Natural killer cell (primary cell): ENCODE measurements around the gene CCDC152. TPM values are rescaled to one million over a fixed set of nuclear protein-coding genes. Genes with fewer than 3 reads are reported as not detected.

ENCODE experiments used
- ATAC-seq, 3 donors: fragments of 150-1000 bp in 2 of 3; fragments of 200-7000 bp in 1 of 3; cut with Tn5 transposase; 1 replicate in 1 of 3; 2 replicates in 2 of 3; pipeline ENCODE4 v1.10.0; 2021; ENCODE audit warnings: mild to moderate bottlenecking in 2 of 3, moderate library complexity in 2 of 3
- DNase-seq, 2 donors: peaks; one replicate each; pipeline versions ENCODE4 v3.0.0 to v3.0.0-alpha.2; 2013 to 2021; ENCODE audit warnings: mixed read lengths in 1 of 2
- H3K27ac ChIP-seq: one replicate; pipeline ENCODE4 v1.5.1; 2013; ENCODE audit warnings: mild to moderate bottlenecking, low read length
- H3K27me3 ChIP-seq: one replicate; pipeline ENCODE4 v1.6.1; 2013; ENCODE audit warnings: low read length; ENCODE audit not compliant: control insufficient read depth, insufficient read depth
- H3K36me3 ChIP-seq: one replicate; pipeline ENCODE4 v1.6.1; 2013; ENCODE audit warnings: low read length; ENCODE audit not compliant: control insufficient read depth, insufficient read depth
- H3K4me1 ChIP-seq: one replicate; pipeline ENCODE4 v1.6.1; 2013; ENCODE audit warnings: low read length; ENCODE audit not compliant: control insufficient read depth, insufficient read depth
- H3K4me3 ChIP-seq: one replicate; pipeline ENCODE4 v1.5.1; 2013; ENCODE audit warnings: low read length
- H3K9me3 ChIP-seq: one replicate; pipeline ENCODE4 v1.6.1; 2013; ENCODE audit warnings: low read length; ENCODE audit not compliant: control insufficient read depth, insufficient read depth
- H3K27ac Mint-ChIP-seq, 2 donors: one replicate each; pipeline ENCODE4 v1.8.0; 2022; ENCODE audit warnings: mild to moderate bottlenecking in 2 of 2, mixed read lengths in 2 of 2, moderate library complexity in 1 of 2
- H3K27me3 Mint-ChIP-seq, 2 donors: one replicate each; pipeline ENCODE4 v1.8.0; 2022; ENCODE audit warnings: low read depth in 2 of 2, mixed read lengths in 2 of 2
- H3K36me3 Mint-ChIP-seq: one replicate; pipeline ENCODE4 v1.8.0; 2022; ENCODE audit warnings: mixed read lengths
- H3K4me1 Mint-ChIP-seq, 2 donors: one replicate each; pipeline ENCODE4 v1.8.0; 2022; ENCODE audit warnings: mixed read lengths in 2 of 2
- H3K4me3 Mint-ChIP-seq: one replicate; pipeline ENCODE4 v1.8.0; 2022; ENCODE audit warnings: mild to moderate bottlenecking, moderate library complexity, mixed read lengths
- H3K9me3 Mint-ChIP-seq, 2 donors: one replicate each; pipeline ENCODE4 v1.8.0; 2022; ENCODE audit warnings: mixed read lengths in 2 of 2
- WGBS: methylation state at CpG from one replicate; pipeline ENCODE4 v1.1.7; 2013; ENCODE audit warnings: missing lambda C conversion rate; ENCODE audit not compliant: insufficient coverage; 5-methylcytosine and 5-hydroxymethylcytosine counted together
- intact Hi-C: fragments of 100-400 bp; cut with micrococcal nuclease; formaldehyde crosslinking; loops from one replicate; pipeline ENCODE4 v1.14.2; 2022
- total RNA-seq, 4 donors: library from RNA; stranded (reverse); fragments of 120-200 nt in 1 of 4; gene quantifications; one replicate each; pipeline versions ENCODE4 v1.2.3 to v1.2.4, GENCODE V29; 2013 to 2022
- TF ChIP-seq, protein P1 (sequence below): fragments of 200-600 bp; IDR thresholded peaks from one replicate; pipeline ENCODE4 v1.8.0; 2022; ENCODE audit warnings: antibody characterized with exemption

CCDC152 gene
- total RNA-seq, 3 donors from 2014 or later (not counting 1 experiment from before 2014, with no cell fraction given) = 4.0 to 4.9 (median 4.0) TPM

DNA sequence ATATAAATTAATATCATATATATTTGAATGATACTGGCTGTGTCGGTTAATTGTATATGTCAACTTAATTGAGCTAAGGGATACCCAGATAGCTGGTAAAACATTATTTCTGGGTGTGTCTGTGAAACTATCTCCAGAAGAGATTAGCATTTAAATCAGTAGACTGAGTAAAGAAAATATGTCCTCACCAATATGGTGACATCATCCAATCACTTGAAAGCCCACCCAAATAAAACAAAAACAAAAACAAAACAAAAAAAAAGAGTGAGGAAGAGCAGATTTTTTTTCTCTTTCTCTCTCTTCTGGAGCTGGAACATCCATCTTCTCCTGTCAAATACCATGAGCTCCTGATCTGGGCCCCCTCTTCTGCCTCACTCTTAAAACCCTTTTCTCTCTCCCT lies 15.7 kb upstream of the CCDC152 start:
- Mint-ChIP-seq H3K36me3 (no peaks in the 10 kb centered on the region), H3K9me3 (no peaks in the 10 kb centered on the region), H3K27ac (no peak overlapping the region), H3K4me3 (no peak overlapping the region), H3K4me1 (no peaks in the 10 kb centered on the region), H3K27me3 (peaks cover 0 to 2% of the 10 kb centered on the region in 2 donors)
- Histone ChIP-seq H3K27me3 (no peaks in the 10 kb centered on the region), H3K4me1 (no peaks in the 10 kb centered on the region), H3K9me3 (no peaks in the 10 kb centered on the region), H3K27ac (no peak overlapping the region), H3K36me3 (no peaks in the 10 kb centered on the region), H3K4me3 (no peak overlapping the region)
- no CpG with 5 or more reads among the region's 1 CpG for WGBS
- no peak for DNase-seq
- TF ChIP-seq, protein P1, sequence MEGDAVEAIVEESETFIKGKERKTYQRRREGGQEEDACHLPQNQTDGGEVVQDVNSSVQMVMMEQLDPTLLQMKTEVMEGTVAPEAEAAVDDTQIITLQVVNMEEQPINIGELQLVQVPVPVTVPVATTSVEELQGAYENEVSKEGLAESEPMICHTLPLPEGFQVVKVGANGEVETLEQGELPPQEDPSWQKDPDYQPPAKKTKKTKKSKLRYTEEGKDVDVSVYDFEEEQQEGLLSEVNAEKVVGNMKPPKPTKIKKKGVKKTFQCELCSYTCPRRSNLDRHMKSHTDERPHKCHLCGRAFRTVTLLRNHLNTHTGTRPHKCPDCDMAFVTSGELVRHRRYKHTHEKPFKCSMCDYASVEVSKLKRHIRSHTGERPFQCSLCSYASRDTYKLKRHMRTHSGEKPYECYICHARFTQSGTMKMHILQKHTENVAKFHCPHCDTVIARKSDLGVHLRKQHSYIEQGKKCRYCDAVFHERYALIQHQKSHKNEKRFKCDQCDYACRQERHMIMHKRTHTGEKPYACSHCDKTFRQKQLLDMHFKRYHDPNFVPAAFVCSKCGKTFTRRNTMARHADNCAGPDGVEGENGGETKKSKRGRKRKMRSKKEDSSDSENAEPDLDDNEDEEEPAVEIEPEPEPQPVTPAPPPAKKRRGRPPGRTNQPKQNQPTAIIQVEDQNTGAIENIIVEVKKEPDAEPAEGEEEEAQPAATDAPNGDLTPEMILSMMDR = no peak
- no peak for ATAC-seq
- intact Hi-C loops = no loop called here

DNA sequence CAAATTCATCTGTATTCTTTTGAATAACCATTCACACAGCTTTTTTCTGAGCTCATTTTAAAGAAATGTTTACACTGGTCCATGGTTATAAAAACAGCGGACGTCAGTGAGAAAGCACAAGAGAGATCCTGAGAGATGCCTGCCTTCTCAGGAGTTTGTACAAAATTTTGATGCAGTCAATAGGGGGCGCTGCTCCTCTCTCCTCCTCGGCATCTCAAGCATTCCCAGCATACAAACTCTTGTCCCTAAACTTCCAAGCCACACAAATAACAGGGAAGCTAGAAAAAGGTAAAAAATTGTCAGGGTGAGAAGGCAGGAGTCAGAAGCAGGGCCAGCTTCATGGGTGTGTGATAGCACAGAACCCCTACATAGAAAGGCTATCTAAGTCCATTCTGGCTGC lies 11.2 kb upstream of the CCDC152 start:
- ATAC-seq = no peak
- TF ChIP-seq, protein P1 = no peak
- Mint-ChIP-seq H3K9me3 (no peaks in the 10 kb centered on the region), H3K4me1 (peaks cover 12% of the 10 kb centered on the region in 2 donors), H3K4me3 (no peak overlapping the region), H3K36me3 (no peaks in the 10 kb centered on the region), H3K27ac (no peak overlapping the region), H3K27me3 (peaks cover 0 to 2% of the 10 kb centered on the region in 2 donors)
- H3K4me3 ChIP-seq = no peak overlapping the region
- no peaks in the 10 kb centered on the region for H3K9me3 ChIP-seq
- no peaks in the 10 kb centered on the region for H3K36me3 ChIP-seq
- 29% methylated on average over 3 of the region's 4 CpGs for WGBS
- DNase-seq = peak in 1 of 2 donors; percentile 6
- no peak overlapping the region for H3K27ac ChIP-seq
- intact Hi-C loops = no loop called here
- no peaks in the 10 kb centered on the region for H3K27me3 ChIP-seq
- no peaks in the 10 kb centered on the region for H3K4me1 ChIP-seq

DNA sequence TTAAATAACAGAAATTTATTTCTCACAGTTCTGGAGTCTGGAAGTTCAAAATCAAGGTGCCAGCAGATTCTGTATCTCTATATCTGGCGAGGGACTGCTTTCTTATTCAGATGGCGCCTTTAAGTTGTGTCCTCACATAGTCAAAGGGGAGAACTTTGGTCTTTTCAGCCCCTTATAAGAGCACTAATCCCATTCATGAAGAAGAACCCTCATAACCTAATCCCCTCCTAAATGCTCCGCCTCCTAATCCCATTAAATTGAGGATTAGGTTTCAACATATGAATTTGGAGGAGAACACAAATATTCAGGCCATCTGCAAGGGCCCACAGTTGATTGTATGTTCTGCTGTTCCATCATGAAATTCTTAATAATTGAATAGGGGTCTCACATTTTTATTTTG lies 10.8 kb upstream of the CCDC152 start:
- TF ChIP-seq, protein P1 = no peak
- peaks cover 0 to 2% of the 10 kb centered on the region in 2 donors for H3K27me3 Mint-ChIP-seq
- H3K36me3 ChIP-seq = no peaks in the 10 kb centered on the region
- no peak overlapping the region for H3K4me3 Mint-ChIP-seq
- no peaks in the 10 kb centered on the region for H3K9me3 Mint-ChIP-seq
- DNase-seq (no peak), ATAC-seq (no peak)
- no peak overlapping the region for H3K4me3 ChIP-seq
- intact Hi-C loops = no loop called here
- no peaks in the 10 kb centered on the region for H3K27me3 ChIP-seq
- 98% methylated on average over 3 of the region's 3 CpGs for WGBS
- no peaks in the 10 kb centered on the region for H3K4me1 ChIP-seq
- no peak overlapping the region for H3K27ac ChIP-seq
- H3K27ac Mint-ChIP-seq = no peak overlapping the region
- H3K36me3 Mint-ChIP-seq = no peaks in the 10 kb centered on the region
- no peaks in the 10 kb centered on the region for H3K9me3 ChIP-seq
- peaks cover 12% of the 10 kb centered on the region in 2 donors for H3K4me1 Mint-ChIP-seq

DNA sequence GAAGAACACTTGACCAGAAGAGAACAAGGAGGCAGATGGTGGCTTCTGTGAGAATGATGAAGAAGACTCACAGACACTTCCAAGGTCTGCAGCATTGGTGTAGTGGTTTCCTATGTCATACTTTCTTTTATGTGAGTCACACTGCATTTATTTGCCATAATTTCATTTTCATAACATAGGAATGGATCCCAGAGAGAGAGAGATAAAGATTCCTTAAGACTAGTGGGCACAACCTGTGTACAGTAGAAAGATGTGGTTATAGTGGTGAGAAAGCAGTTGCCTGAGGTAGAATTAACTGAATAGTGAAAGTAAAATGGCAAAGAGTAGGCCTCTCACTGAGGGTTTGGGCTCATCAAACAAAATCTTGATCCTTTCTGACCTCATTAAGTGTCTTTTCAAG lies 7.6 kb upstream of the CCDC152 start:
- peaks cover 12% of the 10 kb centered on the region in 2 donors for H3K4me1 Mint-ChIP-seq
- H3K27me3 ChIP-seq = no peaks in the 10 kb centered on the region
- H3K4me1 ChIP-seq = no peaks in the 10 kb centered on the region
- no peak overlapping the region for H3K4me3 Mint-ChIP-seq
- no peaks in the 10 kb centered on the region for H3K36me3 Mint-ChIP-seq
- peak overlapping the region in 1 of 2 donors; percentile 3 for H3K27ac Mint-ChIP-seq
- no peaks in the 10 kb centered on the region for H3K9me3 Mint-ChIP-seq
- H3K9me3 ChIP-seq = no peaks in the 10 kb centered on the region
- H3K4me3 ChIP-seq = no peak overlapping the region
- H3K27ac ChIP-seq = no peak overlapping the region
- ATAC-seq (peak in 2 of 3 donors; percentile 49 to 61), DNase-seq (peak in 1 of 2 donors; percentile 17)
- H3K27me3 Mint-ChIP-seq = no peaks in the 10 kb centered on the region
- intact Hi-C loops = no loop called here
- H3K36me3 ChIP-seq = no peaks in the 10 kb centered on the region
- TF ChIP-seq, protein P1 = no peak
